HG03558 (cell line): ENCODE results near the gene CYP8B1.
"Not testable (repeated sequence)": the region's sequence is repeated elsewhere in the genome, so short reads cannot be mapped to it uniquely, and the experiment has no call there.

ENCODE experiments used
- ATAC-seq: cut with Tn5 transposase; IDR thresholded peaks from one replicate; pipeline ENCODE4 v1.9.1; 2021; ENCODE audit warnings: moderate number of reproducible peaks; ENCODE audit not compliant: unreplicated experiment; ENCODE audit errors: extremely low read depth

Gene CYP8B1

DNA sequence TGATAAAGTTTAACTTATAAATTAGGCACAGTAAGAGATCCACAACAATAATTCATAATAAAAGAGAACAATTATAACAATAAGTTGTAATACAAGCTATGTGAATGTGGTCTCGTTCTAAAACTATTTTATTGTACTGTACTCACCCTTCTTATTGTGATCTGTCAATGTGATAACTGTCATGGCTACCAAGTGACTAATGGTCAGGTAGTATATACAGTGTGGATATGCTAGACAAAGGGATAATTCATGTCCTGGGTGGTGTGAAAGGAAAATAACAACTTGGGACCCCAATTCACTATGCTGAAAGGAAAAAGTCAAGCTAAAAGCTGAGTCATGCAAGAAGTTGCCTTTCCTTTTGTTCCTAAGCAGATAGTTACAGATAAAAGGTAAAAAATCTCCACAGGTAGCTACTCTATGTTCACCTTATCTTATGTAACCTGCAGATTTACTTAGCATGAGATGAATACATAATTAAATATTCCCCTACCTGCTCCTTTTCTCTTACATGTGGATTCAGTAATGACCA lies 10.7 kb upstream of the CYP8B1 start:
- ATAC-seq, result no peak

DNA sequence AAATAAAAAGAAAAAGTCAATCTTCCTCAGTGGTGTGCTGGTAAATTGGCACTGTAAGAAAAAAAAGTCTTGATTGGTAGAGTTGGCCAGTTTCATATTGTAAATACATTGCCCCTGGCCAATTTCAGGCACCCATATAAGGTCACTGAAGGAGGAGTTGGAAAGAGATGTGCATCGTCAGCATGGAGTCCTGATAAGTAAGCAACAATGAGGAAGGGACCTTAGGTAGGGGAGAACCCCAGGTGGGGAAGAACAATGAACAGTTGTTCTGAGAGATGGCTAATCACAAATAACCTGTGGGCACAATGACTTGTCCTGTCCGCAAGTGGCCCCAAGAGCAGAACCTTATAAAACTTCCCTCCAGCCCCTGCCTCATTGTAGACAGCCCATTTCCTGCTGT lies 8.6 kb upstream of the CYP8B1 start:
- no peak for ATAC-seq

DNA sequence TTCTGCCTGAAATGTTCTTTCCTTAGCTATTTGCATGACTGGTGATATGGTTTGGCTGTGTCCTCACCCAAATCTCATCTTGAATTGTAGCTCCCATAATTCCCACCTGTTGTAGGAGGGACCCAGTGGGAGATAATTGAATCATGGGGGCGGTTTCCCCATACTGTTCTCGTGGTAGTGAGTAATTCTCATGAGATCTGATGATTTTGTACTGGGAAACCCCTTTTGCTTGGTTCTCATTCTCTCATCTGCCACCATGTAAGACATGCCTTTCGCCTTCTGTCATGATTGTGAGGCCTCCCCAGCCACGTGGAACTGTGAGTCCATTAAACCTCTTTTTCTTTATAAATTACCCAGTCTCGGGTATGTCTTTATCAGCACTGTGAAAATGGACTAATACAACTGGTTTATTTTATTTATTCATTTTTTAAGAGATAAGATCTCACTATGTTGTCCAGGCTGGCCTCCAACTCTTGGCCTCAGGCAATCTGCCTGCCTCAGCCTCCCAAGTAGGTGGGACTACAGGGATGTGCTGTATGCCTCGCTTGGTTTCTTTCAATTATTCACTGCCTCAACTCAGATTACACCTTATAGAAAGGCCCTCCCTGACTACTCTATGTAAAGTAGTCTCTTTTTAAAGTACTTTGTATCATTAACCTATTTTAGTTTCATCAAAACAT lies 7.7 kb upstream of the CYP8B1 start:
- ATAC-seq, result not testable (repeated sequence)

DNA sequence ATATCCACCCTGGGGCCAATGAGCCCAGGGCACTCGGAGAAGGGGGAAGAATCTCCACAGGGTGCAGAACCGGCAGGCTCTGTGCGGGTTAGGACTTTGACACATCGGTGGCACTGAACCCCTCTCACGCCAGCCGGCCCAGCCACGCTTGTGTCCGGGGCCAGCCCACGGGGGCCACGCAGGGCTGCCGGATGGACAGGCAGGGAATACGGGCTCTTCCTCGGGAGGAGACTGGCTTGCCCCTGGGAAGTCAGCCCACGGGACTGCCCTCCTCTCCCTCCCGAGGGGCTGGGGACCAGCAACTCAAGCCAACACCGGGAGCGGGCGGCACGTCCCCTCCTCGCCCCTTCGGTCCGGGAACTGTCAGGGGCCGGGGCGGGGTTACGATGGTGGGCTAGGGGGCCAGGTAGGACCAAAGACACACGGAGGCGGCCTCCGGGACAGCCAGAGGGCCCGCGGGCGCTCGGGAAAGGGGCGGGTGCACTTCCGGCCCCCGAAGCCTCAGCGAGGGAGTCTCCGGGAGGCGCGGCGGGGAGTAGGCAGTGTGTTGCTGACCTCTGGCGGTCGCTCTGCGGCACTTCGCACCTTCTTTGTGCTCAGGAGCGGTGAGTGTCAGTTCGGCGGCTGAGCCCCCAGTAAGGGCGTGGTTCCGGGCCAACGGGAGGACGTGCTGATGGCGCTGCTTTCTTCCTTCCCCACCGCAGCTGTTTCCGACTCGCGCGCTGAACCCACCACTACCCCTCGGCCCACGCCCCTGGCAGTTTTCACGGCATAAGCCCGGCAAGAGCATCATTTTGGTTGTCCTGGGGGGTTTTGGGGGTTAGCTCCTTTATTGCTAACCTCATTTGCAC lies 5.1 kb upstream of the CYP8B1 start:
- peak; percentile 96 for ATAC-seq

DNA sequence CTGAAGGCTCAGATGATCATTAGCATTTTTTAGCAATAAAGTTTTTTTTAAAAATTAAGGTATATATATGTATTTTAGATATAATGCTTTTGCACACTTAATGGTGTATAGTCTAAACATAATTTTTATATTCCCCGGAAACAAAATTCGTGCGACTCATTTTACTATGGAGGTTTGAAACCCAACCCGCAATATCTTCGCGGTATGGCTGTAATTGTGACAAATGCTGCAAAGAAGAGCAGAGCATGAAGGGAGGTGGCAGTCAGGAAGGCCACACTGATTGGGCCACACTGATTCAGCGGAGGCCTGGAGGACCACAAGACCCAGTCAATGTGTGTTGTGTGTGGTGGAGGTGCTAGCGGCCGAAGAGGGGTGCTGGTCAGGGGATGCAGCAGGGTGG lies 4.5 kb upstream of the CYP8B1 start:
- ATAC-seq, result no peak

DNA sequence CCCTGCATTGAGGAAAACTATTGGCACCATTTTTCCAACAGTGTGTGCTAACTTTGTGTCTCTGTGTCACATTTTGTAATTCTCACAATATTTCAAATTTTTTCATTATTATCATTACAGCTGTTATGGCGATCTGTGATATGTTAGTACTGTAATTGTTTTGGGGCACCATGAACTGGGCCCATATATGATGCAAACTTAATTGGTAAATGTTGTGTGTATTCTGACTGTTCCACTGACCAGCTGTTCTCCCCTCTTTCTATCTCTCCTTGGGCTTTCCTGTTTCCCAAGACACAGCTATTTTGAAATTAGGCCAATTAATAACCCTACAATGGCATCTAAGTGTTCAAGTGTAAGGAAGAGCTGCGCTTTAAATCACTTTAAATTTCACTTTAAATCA lies 2.2 kb upstream of the CYP8B1 start:
- no peak for ATAC-seq

DNA sequence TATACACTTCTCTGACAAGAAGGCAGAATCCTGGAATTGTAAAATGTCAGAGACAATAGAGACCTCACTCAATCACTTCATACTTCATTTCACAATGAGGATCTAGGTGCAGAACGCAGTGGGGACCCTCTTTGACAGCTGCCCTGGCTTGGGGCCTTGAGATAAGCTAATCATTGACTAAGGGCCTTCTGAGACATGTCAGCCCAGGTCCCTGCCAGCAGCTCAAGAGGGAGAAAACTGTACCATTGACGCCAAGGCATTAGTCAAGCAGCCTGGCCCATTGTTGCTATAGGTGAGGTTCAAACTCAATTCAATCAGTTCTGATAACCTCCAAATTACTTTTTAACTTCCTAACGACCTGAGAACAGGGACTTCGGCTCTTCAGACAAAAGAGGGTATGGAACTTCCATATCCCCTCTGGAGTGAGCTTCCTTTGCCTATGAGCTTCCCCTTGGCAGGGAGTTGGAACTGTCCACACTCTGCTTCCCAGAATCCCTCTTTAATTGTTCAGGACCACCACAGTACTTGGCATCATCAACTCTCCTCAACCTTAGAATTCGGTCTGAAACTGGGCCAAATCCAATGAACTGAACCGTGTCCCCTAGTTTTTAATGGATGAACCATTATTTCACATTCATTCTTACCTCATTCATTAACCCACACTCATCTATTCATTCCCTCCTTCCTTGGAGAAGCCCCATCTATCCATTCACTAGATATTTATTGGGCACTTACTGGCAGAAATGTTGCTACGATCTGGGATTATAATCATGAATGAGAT lies 1.5 kb upstream of the CYP8B1 start:
- no peak for ATAC-seq

DNA sequence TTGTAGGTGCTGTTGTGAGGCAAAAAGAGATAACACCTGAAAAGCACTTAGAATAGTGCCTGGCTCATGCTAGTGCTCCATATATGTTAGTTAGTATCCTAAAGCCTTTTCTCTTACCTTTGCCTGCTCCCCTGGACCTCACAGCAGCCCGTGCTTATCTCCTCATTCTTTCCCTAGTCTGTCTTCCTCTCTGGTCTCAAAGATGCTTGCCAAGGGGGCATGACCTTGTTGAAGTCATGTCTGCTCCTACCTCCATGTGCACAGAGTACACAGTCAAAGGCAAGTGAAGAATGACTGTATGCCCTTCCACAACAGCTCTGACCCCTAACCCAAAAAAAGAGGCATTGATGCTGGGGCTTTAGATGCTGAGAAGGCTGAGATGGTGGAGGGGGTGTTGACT lies 722 bp upstream of the CYP8B1 start:
- no peak for ATAC-seq

DNA sequence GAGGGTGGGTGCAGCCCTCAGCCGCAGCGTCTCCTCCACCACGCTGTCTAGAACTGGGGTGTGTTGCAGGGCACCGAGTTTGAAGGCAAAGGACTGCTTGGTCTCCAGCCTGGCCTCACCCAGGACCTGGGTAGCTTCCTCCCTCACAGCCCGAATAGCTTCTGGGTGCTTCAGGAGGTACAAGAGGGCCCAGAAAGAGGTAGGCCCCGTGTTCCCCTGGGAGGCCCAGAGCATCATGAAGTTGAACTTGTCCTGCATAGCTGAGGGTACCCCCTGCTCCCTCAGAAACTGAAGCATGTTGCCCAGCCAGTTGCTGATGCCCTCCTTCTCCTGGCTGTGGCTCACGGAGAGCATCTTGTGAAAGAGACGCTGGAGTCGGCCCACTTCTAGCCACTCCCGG lies 930 bp downstream of the CYP8B1 start:
- no peak for ATAC-seq

DNA sequence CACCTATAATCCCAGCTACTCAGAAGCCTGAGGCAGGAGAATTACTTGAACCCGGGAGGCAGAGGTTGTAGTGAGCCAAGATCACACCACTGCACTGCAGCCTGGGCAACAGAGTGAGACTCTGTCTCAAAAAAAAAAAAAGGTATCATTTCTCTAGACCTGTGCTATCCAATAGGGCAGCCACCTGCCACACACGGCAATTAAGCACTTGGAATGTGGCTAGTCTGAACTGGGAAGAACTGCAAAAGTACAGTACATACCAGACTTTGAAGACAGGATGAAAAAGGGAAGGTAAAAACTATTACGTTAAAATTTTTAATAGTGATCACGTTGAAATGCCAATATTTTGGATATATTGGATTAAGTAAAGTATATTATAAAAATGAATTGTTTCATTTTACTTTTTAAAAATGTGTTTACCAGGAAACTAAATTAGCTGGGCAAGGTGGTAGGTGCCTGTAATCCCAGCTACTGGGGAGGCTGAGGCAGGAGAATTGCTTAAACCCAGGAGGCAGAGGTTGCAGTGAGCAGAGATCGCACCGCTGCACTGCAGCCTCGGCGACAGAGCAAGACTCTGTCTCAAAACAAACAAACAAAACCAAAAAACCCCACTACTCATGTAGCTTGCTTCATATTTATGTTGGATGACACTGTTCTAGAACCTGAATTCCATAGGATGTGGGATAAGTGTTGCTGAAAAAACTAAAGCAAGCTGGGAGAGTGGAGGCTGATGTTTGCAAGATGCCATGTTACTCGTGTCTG lies 2.3 kb downstream of the CYP8B1 start:
- ATAC-seq, result no peak

DNA sequence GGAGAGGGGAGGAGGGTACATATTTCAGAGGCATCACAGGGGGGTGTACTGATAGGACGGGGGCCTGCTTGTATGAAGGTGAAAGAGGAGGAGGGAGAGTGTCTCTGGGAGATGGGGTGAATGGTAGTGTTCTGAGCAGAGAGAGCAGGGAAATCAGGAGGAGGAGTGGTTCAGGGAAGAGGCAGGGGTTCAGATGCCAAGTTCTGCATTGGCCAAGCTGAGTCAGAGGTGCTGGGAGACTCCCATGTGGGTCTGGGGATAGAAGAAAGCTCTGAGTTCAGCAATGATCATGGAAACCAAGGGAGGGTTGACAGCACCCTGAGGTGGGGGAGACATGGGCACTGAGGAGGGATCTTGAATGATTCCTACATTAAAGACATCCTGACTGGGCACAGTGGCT lies 3.0 kb downstream of the CYP8B1 start:
- ATAC-seq, result no peak

DNA sequence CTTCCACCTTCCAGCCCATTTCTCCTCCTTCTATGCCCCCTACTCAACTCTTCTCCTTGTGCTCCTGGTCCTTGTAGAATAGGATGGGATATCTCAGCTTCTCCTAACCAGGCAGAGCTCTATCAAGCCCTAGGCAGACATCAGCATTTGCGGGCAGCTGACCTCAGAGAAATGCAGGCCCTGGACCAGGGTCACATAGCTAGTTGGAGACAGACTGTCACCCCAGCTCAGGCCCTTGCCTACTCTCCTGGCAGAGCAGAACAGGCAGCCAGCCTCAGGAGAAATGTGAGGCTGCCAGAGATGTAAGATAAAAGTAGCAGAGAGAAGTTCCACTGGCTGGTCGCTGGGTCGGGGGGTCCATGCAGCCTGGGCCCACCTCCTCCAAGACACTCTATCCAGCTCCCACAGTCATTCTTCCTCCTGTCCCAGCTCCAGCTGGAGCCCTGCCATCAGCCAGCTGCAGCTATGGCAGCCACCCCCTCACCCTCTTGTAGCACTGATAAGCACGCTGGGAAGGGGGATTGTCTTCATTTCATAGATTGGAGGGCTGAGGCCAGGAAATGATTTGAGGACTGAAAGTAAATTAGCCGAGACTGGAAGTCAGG lies 4.0 kb downstream of the CYP8B1 start:
- no peak for ATAC-seq

DNA sequence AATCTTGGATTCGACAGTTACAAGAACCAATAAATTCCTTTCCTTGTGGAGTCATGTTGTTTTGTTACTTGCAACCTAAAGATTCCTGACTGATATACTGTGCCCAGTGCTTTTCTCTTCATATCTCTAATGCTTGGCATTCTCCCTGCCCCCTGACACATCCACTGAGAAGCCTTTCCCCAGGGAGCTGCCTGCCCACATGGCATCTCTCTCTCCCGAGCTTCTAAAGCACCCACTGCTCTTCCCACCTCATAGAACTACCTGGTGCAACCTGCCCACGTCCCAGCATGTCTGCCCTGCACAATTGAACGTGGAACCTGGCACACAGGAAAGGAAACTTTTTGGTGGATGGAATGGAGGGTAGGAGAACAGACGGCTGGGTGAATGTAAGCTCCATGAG lies 6.8 kb downstream of the CYP8B1 start:
- ATAC-seq, result no peak

DNA sequence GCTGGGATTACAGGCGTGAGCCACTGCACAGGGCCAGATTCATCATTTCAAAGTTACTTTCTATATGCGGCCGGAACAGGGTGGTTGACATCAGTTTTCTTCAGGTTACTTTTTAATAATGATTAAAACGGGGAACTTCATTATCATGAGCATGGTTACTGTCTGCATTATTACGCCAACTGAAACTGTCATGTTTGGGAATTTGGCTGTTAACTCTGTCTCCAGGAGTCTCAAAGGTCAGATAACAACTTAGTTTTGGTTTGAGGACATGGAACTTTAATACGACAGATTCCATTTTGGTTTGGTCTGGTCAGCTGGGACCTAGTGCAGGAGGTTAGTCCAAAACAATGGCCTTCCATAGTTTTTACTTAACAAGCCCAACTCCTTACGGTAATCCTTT lies 8.5 kb downstream of the CYP8B1 start:
- no peak for ATAC-seq

DNA sequence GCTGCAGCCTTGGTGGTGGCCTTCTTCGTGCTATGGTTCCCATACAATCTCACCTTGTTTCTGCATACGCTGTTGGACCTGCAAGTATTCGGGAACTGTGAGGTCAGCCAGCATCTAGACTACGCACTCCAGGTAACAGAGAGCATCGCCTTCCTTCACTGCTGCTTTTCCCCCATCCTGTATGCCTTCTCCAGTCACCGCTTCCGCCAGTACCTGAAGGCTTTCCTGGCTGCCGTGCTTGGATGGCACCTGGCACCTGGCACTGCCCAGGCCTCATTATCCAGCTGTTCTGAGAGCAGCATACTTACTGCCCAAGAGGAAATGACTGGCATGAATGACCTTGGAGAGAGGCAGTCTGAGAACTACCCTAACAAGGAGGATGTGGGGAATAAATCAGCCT lies 10.4 kb downstream of the CYP8B1 start:
- ATAC-seq, result no peak

DNA sequence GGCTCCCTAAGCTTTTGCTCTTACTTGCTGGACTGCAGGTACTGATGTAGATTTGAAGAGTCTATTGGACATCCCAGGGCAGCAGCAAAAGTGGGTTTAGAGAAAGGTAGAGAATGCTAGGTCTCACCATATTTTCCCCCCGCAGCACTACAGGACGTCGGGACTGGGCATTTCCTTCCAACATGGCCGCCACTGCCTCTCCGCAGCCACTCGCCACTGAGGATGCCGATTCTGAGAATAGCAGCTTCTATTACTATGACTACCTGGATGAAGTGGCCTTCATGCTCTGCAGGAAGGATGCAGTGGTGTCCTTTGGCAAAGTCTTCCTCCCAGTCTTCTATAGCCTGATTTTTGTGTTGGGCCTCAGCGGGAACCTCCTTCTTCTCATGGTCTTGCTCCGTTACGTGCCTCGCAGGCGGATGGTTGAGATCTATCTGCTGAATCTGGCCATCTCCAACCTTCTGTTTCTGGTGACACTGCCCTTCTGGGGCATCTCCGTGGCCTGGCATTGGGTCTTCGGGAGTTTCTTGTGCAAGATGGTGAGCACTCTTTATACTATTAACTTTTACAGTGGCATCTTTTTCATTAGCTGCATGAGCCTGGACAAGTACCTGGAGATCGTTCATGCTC lies 11.2 kb downstream of the CYP8B1 start:
- ATAC-seq, result no peak

DNA sequence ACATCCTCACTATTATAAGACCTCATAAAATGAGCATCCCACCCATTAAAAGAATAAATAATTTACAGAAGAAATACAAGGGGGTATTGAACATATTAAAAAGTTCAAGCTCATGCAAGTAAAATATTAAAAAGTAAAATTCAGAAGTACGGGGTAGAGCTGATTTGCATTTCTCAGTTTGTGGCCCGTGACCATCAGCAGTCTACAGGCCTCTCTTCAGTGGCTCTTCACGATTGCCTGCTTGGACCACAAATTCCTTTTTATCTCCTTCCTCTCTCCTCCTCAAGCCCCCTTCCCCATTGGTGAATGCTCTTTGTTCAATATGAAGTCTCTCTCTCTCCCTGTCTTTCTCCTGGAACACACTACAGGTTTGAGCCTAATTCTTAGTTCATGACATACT lies 19.1 kb downstream of the CYP8B1 start:
- ATAC-seq, result no peak

DNA sequence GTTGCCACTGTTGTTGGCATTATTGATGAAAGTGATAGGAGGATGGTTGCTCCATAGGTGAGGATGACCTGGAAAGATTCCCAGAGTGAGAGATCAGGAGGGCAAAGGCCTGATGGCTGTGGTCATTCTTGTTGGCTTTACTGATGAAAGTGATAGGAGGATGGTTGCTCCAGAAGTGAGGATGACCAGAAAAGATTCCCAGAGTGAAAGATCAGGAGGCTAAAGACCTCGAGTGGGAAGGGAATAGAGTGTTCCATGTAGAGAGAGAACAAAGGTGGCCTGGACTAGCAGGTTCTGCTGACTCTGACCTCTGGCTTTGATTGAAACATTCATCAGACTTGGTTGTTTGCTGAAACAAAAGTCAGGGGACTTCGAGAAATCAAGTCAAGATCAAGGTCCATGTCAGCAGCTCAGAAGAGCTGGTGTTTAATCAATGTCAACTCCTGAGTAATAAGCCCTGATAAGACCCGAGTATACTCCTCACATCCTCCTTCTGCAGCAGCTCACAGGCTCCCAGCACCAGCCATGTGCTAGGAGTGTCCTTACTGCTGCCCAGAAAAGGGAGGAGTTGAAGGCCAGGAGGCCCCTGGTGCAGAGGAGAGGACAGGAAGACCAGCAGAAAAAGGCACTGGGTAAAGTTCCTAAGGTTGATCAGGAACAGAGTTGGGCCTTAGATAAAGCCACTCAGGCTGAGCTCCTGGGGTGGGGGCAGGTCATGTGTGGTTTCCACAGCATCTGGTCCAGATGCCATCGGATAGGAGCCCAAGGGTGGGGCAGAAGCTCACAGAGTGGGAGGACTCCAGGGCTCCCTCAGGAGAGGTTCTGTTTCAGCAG lies 19.9 kb downstream of the CYP8B1 start:
- ATAC-seq, result no peak

DNA sequence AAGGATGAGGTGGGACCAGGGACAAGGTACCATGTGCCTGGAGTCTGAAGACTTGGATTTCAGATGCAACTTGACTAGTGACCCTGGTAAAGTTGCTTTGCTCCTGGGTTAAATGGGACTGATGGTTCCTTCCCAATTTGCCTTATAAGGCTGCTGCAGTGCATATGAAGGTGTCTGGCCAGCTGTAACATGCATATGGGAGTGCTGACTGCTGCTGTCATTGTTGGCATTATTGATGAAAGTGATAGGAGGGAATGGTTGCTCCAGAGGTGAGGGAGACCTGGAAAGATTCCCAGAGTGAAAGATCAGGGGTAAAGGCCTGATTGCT lies 20.5 kb downstream of the CYP8B1 start:
- no peak for ATAC-seq
